ENCODE data around the gene CREG2. TPM values are rescaled to one million over a fixed set of nuclear protein-coding genes. Genes with fewer than 3 reads are reported as not detected.

The CREG2 gene
- total RNA-seq, 1 donor from 2014 or later: not detected

GRCh38 chr2:101382442-101382841 lies 4.9 kb downstream of the CREG2 start:
- H3K4me1 Mint-ChIP-seq (ENCODE audit: low read depth): no peaks in the 10 kb centered on the region
- no peak overlapping the region for H3K4me3 Mint-ChIP-seq (ENCODE audit: low read depth)
- no peaks in the 10 kb centered on the region for H3K9me3 Mint-ChIP-seq
- intact Hi-C loops (cut with micrococcal nuclease): loop anchor here (10.0 kb wide), 1 partner anchor 128 kb away; the partner anchor contains the start of gene CNOT11
- DNase-seq (ENCODE audit: low spot score): no peak
- H3K36me3 Mint-ChIP-seq (ENCODE audit: low read depth): no peaks in the 10 kb centered on the region
- H3K27ac Mint-ChIP-seq: no peak overlapping the region
- H3K27me3 Mint-ChIP-seq (ENCODE audit: low read depth): peaks cover 43% of the 10 kb centered on the region

DNA sequence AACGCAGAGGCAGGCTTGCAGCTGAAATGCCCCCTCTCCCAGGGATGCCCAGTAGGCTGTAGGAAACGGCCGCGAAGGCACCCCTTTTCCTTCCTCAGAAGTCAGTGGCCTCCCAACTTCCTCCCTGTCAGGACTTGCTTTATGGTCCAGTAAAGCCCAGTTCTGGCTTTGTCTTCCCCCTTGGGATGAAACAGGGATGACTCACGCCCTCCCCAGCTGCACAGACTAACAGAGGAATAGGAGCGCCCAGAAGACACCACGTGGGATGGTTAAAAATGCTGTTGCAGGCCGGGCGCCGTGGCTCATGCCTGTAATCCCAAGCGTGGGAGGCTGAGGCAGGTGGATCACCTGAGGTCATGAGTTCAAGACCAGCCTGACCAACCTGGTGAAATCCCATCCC lies 6.9 kb downstream of the CREG2 start:
- intact Hi-C loops (cut with micrococcal nuclease): loop anchor here (10.0 kb wide), 1 partner anchor 126 kb away; the partner anchor contains the start of gene CNOT11
- DNase-seq (ENCODE audit: low spot score): no peak
- Mint-ChIP-seq H3K36me3 (ENCODE audit: low read depth) (no peaks in the 10 kb centered on the region), H3K27me3 (ENCODE audit: low read depth) (peaks cover 37% of the 10 kb centered on the region), H3K4me1 (ENCODE audit: low read depth) (no peaks in the 10 kb centered on the region), H3K9me3 (no peaks in the 10 kb centered on the region), H3K4me3 (ENCODE audit: low read depth) (no peak overlapping the region), H3K27ac (no peak overlapping the region)

DNA sequence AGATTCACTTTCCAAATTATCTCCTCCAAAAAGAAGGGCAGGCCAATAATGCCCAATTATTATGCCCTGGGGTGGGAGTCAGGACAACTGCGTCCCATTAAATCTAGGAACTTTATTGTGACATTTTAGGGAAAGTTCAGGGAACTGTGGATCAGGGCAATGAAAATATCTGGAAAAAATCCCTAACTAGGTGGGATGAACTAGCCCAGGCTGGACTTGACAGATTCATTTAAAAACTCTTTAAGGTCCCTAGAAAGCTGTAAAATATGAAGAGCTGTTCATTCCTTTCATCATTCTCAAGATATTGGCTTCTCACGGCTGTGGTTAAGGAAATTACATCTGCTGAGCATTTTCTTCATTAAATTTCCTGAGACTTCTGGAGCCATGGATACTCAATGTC lies 8.2 kb downstream of the CREG2 start:
- intact Hi-C loops (cut with micrococcal nuclease): no loop called here

DNA sequence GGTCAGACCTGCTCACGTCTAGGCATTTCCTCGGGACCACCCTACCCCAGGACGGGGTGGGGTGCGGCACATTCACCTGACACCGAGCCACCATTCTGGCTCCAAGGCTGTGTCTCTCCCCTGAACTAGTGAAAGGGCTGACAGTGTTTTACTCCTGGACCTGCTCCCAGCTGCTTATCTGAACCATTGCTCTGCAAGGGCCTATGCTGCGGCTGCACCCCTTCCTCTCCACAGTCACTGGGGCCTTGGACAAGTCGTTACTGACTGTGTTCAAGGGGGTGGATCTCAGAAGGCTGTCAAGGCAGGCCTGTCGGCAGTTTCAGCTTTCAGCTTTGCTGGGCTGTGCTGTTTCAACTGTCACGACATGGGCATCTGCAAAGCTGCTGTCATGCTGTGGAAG lies 11.7 kb downstream of the CREG2 start:
- Mint-ChIP-seq H3K9me3 (peaks cover 13% of the 10 kb centered on the region), H3K27ac (no peak overlapping the region)
- intact Hi-C loops (cut with micrococcal nuclease): no loop called here

More for the DNA sequence above, 8.2 kb downstream of the CREG2 start:
- H3K4me3 Mint-ChIP-seq (ENCODE audit: low read depth): no peak overlapping the region
- peaks cover 28% of the 10 kb centered on the region for H3K27me3 Mint-ChIP-seq (ENCODE audit: low read depth)
- DNase-seq (ENCODE audit: low spot score): no peak
- no peaks in the 10 kb centered on the region for H3K36me3 Mint-ChIP-seq (ENCODE audit: low read depth)
- H3K4me1 Mint-ChIP-seq (ENCODE audit: low read depth): peaks cover 5% of the 10 kb centered on the region
- no peak overlapping the region for H3K27ac Mint-ChIP-seq
- H3K9me3 Mint-ChIP-seq: no peaks in the 10 kb centered on the region

GRCh38 chr2:101374821-101375561 lies 12.3 kb downstream of the CREG2 start:
- Mint-ChIP-seq H3K27ac (no peak overlapping the region), H3K9me3 (peaks cover 13% of the 10 kb centered on the region), H3K36me3 (ENCODE audit: low read depth) (no peaks in the 10 kb centered on the region), H3K4me3 (ENCODE audit: low read depth) (no peak overlapping the region), H3K27me3 (ENCODE audit: low read depth) (peaks cover 10% of the 10 kb centered on the region), H3K4me1 (ENCODE audit: low read depth) (peaks cover 5% of the 10 kb centered on the region)
- intact Hi-C loops (cut with micrococcal nuclease): no loop called here
- no peak for DNase-seq (ENCODE audit: low spot score)

More for the DNA sequence above, 11.7 kb downstream of the CREG2 start:
- no peak for DNase-seq (ENCODE audit: low spot score)
- no peak overlapping the region for H3K4me3 Mint-ChIP-seq (ENCODE audit: low read depth)
- H3K36me3 Mint-ChIP-seq (ENCODE audit: low read depth): no peaks in the 10 kb centered on the region
- H3K4me1 Mint-ChIP-seq (ENCODE audit: low read depth): peaks cover 5% of the 10 kb centered on the region
- H3K27me3 Mint-ChIP-seq (ENCODE audit: low read depth): peaks cover 10% of the 10 kb centered on the region

- Mint-ChIP-seq H3K4me1 (ENCODE audit: low read depth) (peaks cover 5% of the 10 kb centered on the region), H3K27me3 (ENCODE audit: low read depth) (peaks cover 10% of the 10 kb centered on the region), H3K9me3 (peaks cover 13% of the 10 kb centered on the region), H3K4me3 (ENCODE audit: low read depth) (no peak overlapping the region), H3K27ac (no peak overlapping the region), H3K36me3 (ENCODE audit: low read depth) (no peaks in the 10 kb centered on the region)
- intact Hi-C loops (cut with micrococcal nuclease): no loop called here
- no peak for DNase-seq (ENCODE audit: low spot score)
Observed at GRCh38 chr2:101372792-101373191, 14.5 kb downstream of the CREG2 start.

DNA sequence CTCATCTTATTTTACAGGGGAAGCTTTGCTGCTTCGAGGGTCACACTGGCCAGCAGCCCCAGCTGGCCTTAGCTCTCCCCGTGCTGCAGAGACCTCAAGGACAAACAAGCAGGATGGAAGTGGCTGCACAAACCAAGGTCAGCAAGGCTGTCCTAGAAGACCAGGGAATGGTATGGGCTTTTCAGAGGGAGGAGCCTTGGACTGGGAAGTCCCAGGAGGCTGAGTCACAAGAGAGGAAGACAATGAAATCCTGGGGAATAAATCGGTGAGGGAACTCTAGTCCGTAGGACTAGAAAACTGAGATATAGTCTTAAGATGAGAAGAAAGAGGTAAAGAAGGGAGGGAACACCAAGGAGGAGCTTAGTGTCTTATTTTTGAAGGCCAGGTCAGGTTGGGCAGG lies 15.7 kb downstream of the CREG2 start:
- no peaks in the 10 kb centered on the region for H3K36me3 Mint-ChIP-seq (ENCODE audit: low read depth)
- peaks cover 5% of the 10 kb centered on the region for H3K4me1 Mint-ChIP-seq (ENCODE audit: low read depth)
- intact Hi-C loops (cut with micrococcal nuclease): no loop called here
- no peak overlapping the region for H3K4me3 Mint-ChIP-seq (ENCODE audit: low read depth)
- H3K27me3 Mint-ChIP-seq (ENCODE audit: low read depth): peaks cover 7% of the 10 kb centered on the region
- no peak for DNase-seq (ENCODE audit: low spot score)
- H3K9me3 Mint-ChIP-seq: peaks cover 13% of the 10 kb centered on the region
- H3K27ac Mint-ChIP-seq: no peak overlapping the region

DNA sequence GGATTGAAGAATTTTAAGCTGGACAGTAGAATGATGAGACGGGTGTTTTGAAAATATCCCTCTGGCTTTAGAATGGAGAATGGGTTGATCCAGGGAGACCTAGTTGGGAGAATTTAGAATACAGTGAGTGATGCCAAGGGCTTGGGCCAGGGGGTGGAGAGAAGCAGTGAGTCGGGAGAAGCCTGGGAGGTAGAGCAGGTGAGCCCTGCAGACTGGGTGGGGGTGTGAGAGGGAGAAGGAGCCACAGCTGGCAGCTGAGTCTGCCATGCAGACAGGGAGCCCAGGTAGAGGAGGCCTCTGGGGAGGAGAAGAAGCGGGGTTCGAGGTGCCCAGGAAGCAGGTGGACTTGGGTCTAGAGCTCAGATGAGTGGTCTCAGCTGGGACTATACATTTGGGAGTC lies 18.2 kb downstream of the CREG2 start:
- H3K4me1 Mint-ChIP-seq (ENCODE audit: low read depth): no peaks in the 10 kb centered on the region
- no peak overlapping the region for H3K27ac Mint-ChIP-seq
- H3K4me3 Mint-ChIP-seq (ENCODE audit: low read depth): no peak overlapping the region
- DNase-seq (ENCODE audit: low spot score): no peak
- peaks cover 21% of the 10 kb centered on the region for H3K27me3 Mint-ChIP-seq (ENCODE audit: low read depth)
- intact Hi-C loops (cut with micrococcal nuclease): no loop called here
- H3K36me3 Mint-ChIP-seq (ENCODE audit: low read depth): no peaks in the 10 kb centered on the region
- peaks cover 13% of the 10 kb centered on the region for H3K9me3 Mint-ChIP-seq

DNA sequence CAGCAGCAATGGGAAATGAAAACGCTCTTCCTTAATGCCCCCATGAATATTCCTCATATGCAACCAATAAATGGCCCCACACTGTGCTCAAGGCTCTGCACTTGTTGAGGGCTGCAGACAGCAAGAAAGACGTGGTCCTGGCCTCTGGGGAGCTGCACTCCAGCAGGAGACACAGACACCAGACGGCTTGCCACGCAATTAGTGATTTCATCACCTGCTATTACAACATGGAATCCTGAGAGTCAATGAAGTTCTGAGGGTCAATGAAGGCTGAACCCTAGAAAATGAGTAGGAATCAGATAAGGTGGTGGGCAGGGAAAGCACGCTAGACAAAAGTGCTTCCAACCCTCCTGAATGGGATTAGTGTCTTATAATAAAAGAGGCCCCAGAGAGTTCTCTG lies 18.9 kb downstream of the CREG2 start:
- H3K4me1 Mint-ChIP-seq (ENCODE audit: low read depth): no peaks in the 10 kb centered on the region
- peaks cover 12% of the 10 kb centered on the region for H3K9me3 Mint-ChIP-seq
- intact Hi-C loops (cut with micrococcal nuclease): no loop called here
- H3K36me3 Mint-ChIP-seq (ENCODE audit: low read depth): no peaks in the 10 kb centered on the region
- no peak overlapping the region for H3K27ac Mint-ChIP-seq
- no peak for DNase-seq (ENCODE audit: low spot score)
- no peak overlapping the region for H3K4me3 Mint-ChIP-seq (ENCODE audit: low read depth)
- H3K27me3 Mint-ChIP-seq (ENCODE audit: low read depth): peaks cover 23% of the 10 kb centered on the region

GRCh38 chr2:101367508-101367907 lies 19.8 kb downstream of the CREG2 start:
- intact Hi-C loops (cut with micrococcal nuclease): no loop called here
- no peak overlapping the region for H3K27ac Mint-ChIP-seq
- H3K4me1 Mint-ChIP-seq (ENCODE audit: low read depth): peaks cover 2% of the 10 kb centered on the region
- H3K4me3 Mint-ChIP-seq (ENCODE audit: low read depth): no peak overlapping the region
- peaks cover 23% of the 10 kb centered on the region for H3K27me3 Mint-ChIP-seq (ENCODE audit: low read depth)
- peaks cover 3% of the 10 kb centered on the region for H3K9me3 Mint-ChIP-seq
- H3K36me3 Mint-ChIP-seq (ENCODE audit: low read depth): no peaks in the 10 kb centered on the region
- DNase-seq (ENCODE audit: low spot score): no peak

- H3K27ac Mint-ChIP-seq: no peak overlapping the region
- peaks cover 24% of the 10 kb centered on the region for H3K4me1 Mint-ChIP-seq (ENCODE audit: low read depth)
- H3K27me3 Mint-ChIP-seq (ENCODE audit: low read depth): peaks cover 23% of the 10 kb centered on the region
- H3K4me3 Mint-ChIP-seq (ENCODE audit: low read depth): no peak overlapping the region
- no peak for DNase-seq (ENCODE audit: low spot score)
- no peaks in the 10 kb centered on the region for H3K36me3 Mint-ChIP-seq (ENCODE audit: low read depth)
- intact Hi-C loops (cut with micrococcal nuclease): no loop called here
- no peaks in the 10 kb centered on the region for H3K9me3 Mint-ChIP-seq
Observed at GRCh38 chr2:101364878-101365277, 22.4 kb downstream of the CREG2 start.

DNA sequence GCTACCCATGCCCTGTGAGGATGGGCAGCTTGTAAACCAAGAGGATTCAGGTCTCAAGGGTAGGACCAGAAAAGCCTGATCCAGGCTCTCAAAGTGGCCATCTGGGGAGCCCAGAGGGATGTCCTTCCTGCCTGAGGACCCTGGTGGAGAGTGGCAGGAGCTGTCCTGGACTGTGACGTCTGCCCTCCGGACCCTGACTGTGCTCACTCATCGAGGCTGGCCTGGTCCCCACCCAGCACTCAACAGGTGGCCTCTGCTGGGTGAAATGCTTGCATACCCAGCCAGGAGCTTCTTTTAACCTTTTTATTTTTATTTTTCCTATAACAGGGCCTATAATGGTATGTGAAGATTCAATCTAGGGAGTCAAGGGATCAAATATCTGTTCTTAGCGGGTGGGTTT lies 24.5 kb downstream of the CREG2 start:
- peaks cover 21% of the 10 kb centered on the region for H3K27me3 Mint-ChIP-seq (ENCODE audit: low read depth)
- no peak overlapping the region for H3K27ac Mint-ChIP-seq
- intact Hi-C loops (cut with micrococcal nuclease): no loop called here
- no peak for DNase-seq (ENCODE audit: low spot score)
- no peak overlapping the region for H3K4me3 Mint-ChIP-seq (ENCODE audit: low read depth)
- no peaks in the 10 kb centered on the region for H3K9me3 Mint-ChIP-seq
- no peaks in the 10 kb centered on the region for H3K36me3 Mint-ChIP-seq (ENCODE audit: low read depth)
- peaks cover 27% of the 10 kb centered on the region for H3K4me1 Mint-ChIP-seq (ENCODE audit: low read depth)

DNA sequence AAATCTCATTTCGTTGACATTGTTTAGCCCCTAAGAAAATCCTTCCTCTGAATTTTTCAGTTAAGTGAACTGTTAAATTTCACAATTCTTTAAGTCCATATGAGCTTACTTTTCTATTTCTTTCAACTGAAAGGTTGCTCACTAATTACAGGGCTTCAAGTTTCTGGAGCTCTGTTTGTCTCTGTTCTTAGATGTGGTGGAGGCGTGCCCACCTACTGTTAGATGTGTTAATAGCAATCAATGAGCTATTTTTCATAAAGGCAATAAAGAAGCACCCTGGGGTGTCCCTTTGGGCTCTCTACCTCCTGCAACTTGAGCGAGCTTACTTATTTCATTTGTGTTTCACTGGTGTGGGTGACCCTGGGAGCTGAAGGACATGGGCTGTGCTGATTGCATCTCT lies 25.0 kb downstream of the CREG2 start:
- intact Hi-C loops (cut with micrococcal nuclease): no loop called here
- Mint-ChIP-seq H3K36me3 (ENCODE audit: low read depth) (no peaks in the 10 kb centered on the region), H3K4me1 (ENCODE audit: low read depth) (peaks cover 27% of the 10 kb centered on the region), H3K27me3 (ENCODE audit: low read depth) (peaks cover 18% of the 10 kb centered on the region), H3K27ac (no peak overlapping the region), H3K4me3 (ENCODE audit: low read depth) (no peak overlapping the region), H3K9me3 (no peaks in the 10 kb centered on the region)
- DNase-seq (ENCODE audit: low spot score): no peak
